ENCODE results near the gene METRN.

The METRN gene

DNA sequence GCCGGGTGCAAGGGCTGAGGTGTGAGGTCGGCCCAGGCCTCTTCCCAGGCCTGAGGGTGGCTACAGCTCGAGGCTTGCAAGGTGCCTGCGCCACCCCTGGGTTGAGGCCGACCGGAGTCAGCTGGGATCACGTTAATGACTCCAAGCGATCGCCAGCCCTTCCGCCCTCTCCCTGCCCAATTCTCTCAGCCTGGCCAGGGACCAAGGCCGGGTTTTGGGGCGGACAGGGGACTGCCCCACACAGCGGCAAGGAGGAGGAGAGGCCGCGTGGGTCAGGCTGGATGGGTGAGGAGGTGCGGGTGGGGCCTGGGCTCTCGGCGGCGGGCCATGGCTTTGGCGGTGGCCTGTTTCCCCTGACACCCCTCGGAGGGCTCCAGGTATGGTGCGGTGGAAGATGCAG is 21.6 kb upstream of the METRN start:
- DNase-seq = no peak

- DNase-seq = no peak
These were observed 21.2 kb upstream of the METRN start for GRCh38 chr16:693766-694165.

GRCh38 chr16:694187-694862 is 20.6 kb upstream of the METRN start:
- DNase-seq = no peak

- DNase-seq = no peak
These were observed 20.0 kb upstream of the METRN start for GRCh38 chr16:694863-695354.

- no peak for DNase-seq
These were observed 19.4 kb upstream of the METRN start for GRCh38 chr16:695355-696089.

DNA sequence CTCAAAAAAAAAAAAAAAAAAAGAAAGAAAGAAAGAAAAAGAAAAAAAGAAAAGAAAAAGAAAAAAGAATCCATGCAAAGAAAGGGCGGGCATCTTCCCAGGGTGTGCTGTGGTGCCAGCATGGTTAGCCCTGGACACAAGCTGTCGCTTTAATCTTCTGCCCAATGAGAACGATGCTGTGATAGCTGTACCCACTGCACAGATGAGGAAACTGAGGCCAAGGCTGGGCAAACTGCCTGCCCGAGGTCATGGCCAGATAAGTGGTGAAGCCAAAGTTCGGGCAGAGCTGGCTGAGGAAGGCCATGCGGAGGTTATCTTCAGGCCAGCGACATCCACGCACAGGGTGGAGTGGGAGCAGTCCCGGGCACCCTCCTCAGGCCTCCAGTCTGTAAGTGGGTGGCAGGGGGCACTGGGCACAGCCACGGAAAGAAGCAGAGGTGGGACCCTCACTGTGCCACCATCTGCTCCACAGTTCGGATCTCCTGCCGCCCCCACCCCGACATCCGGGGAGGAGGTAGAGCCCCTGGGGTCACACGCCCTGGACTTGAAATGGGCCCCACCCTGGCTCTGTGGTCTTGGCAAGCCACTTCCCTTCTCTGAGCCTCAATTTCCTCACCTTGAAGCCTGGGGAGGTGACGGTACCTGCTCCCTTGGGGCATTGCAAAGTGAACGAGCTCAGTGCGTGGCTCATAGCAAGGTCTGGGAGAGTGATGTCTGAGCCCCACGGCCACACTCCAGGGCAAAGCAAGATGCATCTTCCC is 15.8 kb upstream of the METRN start:
- DNase-seq = no peak

GRCh38 chr16:700684-701584 is 14.0 kb upstream of the METRN start:
- no peak for DNase-seq

- DNase-seq = no peak
These were observed 12.6 kb upstream of the METRN start for GRCh38 chr16:702341-702740.

- DNase-seq = no peak
These were observed 11.5 kb upstream of the METRN start for GRCh38 chr16:703406-703805.

GRCh38 chr16:704047-704446 is 10.9 kb upstream of the METRN start:
- DNase-seq = no peak

GRCh38 chr16:704552-705380 is 10.2 kb upstream of the METRN start:
- DNase-seq = no peak

DNA sequence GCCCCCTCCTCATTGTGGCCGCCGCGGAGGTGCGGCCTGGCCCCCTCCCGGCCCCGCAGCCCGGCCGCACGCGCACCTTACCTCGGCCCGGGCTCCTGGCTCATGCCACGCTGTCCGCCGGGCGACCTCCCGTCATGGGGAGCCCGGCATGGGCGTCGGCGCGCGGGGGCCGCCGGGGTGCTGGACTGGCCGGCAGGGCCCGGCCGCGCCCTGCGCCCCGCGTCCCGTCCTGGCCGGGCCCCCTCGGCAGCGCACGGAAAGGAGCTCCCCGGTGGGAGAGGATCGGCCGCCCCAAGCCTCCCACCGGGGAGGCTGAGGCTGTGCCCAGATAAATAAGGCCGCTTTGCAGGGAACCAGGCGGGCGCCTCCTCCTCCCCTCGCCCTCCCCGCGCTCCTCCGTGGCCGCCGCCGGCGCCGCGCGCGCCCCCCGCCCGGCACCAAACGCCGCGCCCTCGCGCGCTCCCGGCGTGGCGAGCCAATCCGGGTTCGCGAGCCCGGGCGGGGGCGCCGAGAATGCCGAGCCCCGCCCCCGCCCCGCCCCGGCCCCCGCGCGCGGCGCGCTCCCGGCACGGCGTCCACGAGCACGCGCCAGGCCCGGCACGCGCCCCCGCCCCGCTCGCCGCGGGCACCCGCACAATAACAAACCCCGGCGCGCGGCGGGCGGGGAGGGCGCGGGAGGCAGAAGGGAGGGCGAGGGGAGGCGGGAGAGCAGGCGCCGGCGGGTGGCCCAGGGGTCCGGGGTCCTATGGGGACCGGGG is 9.3 kb upstream of the METRN start, which contains the start of gene FBXL16:
TSS of gene FBXL16 (minus strand) at position 371 of the 758 bp plus-strand sequence. CDS start 8,396 bp downstream, outside the sequence.
- DNase-seq = no peak

DNA sequence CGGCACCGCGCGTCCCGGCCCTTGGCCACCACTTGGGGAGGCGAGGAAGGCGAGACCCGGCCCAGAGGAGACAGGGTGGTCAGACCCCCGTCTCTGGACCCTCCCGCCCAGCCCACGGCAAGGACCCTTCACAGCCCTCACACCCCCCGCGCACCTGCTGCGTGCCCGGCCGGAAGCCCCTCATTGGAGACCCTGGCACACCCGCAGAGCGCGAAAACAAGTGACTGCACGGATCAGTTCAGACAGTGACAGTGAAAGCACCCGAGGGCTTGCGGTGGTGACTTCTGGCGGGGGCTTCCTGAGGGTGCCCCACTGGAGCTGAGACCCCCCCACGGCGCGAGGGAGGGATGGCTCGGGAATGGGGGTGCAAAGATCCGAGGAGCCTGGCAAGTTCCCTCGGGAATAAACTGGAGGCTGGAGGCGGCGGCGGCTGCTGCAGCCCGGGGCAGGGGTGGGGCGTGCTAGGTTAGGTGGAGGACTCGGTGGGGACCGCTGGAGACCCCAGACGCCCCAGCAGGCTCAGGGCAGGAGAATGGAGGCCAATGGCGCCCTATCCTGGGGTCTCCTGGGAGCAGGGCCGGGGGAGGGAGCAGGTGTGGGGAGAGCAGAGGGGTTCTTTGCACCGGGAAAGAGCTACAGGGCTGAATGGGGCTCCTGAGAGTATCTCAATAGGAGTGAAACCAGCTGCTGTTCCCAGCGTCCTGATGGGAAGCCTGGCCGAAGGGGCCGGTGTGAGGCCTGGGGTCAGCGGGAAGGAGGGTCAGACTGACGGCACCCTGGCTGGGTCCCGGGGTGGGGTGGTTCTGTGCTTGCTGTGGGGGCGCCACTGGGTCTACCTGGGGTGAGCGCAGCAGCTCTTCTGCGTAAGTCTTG is 8.5 kb upstream of the METRN start:
- no peak for DNase-seq

DNA sequence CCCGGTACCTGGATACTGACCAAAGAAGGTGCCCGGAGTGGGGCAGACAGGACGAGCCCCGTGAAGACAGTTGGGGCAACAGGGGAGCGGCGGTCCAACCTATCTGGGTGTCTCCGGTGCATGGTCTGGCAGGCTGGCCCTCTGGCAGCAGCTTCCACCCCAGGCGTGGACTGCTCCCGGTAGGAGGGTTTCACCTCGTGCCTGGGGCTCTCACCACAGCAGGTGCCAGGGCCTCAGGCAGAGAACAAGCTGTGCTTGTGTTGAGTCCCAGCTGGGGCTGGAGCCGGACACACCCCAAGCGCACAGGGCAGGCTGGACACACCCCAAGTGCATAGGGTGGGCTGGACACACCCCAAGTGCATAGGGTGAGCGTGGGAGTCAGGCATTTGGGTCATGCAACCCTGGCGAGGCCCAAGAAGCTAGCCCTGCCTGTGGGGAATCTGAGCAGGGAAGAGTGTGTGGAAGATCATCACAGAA is 7.8 kb upstream of the METRN start:
- DNase-seq = no peak

- no peak for DNase-seq
These were observed 6.9 kb upstream of the METRN start for GRCh38 chr16:708019-708418.

DNA sequence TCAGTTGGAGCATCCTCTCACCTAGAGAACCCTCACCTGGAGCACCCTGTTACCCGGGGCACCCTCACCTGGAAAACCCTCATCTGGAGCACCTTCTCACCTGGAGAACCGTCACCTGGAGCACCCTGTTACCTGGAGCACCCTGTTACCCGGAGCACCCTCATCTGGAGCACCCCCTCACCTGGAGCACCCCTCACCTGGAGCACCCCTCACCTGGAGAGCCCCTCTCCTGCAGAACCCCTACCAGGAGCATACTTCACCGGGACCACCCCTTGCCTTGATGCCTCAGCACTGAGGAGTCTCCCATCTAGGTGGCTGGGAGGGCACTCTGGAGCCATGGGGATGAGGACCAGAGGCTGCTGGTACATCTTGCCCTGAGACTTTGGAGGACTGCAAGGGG is 6.0 kb upstream of the METRN start:
- no peak for DNase-seq

DNA sequence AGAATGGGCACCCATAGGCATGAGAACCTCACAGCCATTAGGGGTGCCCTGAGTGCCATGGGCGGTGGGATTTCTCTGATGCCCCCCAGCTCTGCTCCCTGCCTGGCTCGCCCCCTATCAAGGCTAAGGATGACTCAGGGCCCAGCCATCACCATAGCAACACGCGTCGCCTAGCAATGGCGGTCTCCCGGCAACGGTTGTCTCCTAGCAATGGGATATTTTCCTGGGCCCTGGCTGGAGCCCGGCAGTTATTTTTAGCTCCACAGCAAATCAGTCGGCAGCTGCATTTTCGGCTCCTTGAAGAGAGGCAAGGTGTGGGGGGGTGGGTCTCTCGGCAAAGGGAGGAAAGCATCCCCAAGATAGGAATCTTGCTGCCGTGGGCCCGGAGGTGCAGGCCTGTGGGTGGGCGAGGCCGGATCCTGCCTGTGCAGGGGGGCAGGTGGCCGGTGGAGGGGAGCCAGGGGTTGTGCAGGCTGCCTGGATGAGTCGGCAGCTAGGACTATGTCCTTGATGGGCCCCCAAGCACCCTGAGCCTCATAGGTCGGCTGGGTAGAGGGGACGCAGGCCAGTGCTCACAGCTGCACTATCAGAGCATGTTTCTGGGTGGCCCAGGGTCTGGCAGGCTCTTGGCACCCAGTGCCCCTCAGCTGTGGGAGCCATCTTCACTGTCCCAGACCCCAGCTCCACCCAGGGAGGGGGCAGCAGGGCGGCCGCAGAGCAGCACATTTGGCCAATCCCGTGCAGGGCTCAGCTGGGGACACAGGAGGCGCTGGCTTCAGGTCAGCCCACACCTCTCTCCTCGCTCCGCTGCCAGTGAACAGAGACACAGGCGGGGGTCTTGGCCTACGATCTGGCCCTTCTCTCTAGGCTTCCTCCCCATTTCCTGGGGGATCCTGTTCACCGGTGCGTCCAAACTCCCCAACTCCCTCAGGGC is 5.1 kb upstream of the METRN start:
- DNase-seq = peak; percentile 79

DNA sequence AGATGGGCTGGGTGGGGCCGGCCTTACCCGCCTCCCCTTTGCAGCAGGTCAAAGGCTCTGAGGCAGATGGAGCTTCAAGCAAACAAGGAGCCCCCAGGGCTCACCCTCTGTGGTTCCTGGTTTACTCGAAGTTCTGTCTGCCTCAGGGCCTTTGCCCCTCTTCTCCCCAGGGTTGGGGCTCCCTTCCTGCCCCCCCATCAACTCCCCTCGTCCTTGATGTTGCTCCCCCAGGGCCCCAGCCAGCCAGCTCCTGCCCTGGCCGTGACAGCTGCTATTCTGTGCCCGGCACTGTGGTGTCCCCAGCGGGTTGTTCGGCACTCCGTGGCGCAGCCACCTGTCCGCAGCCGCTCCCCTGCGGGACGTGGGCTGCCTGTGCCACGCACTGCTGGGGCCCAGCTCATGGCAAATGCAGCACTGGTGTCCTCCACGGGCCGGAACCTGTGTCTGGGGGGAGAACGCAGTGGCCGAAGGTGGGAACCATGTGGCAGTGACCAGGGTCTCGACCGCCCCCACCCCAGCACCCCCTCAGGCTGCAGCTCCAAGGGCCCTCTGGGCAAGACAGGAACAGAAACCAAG is 4.3 kb upstream of the METRN start:
- DNase-seq = no peak

All from DMS 273 treated with DMSO at 0.1 percent for 48 hours (cell line).